A549 (cell line): Measurements from ENCODE around the gene NUDT9.

ENCODE experiments used
- CBX2 ChIP-seq: fragments of 200-600 bp; sonication (generic); IDR thresholded peaks from 2 replicates; pipeline ENCODE4 v1.6.1; 2016; ENCODE audit warnings: low read depth, mild to moderate bottlenecking, borderline replicate concordance
- CHD2 ChIP-seq: fragments of 150-350 bp; IDR thresholded peaks from 2 replicates; pipeline ENCODE4 v1.6.1; 2014; ENCODE audit warnings: low read length; ENCODE audit not compliant: partially characterized antibody
- CTCF ChIP-seq: fragments of >200 bp; sonication (Bioruptor Twin); formaldehyde crosslinking; IDR thresholded peaks from 3 replicates; pipeline ENCODE4 v1.5.1; 2016
- EP300 ChIP-seq, 2 experiments: fragments of >200 bp; sonication (Bioruptor Twin); formaldehyde crosslinking; IDR thresholded peaks; 2 replicates in 1 of 2; 3 replicates in 1 of 2; pipeline ENCODE4 v1.6.1; 2016 to 2017
- ESRRA ChIP-seq: fragments of 150-350 bp; IDR thresholded peaks from 2 replicates; pipeline ENCODE4 v1.6.1; 2014; ENCODE audit warnings: mild to moderate bottlenecking, low read length, borderline replicate concordance
- MAX ChIP-seq: IDR thresholded peaks from 2 replicates; pipeline ENCODE4 v1.6.1; 2012
- MAZ ChIP-seq: fragments of 150-350 bp; IDR thresholded peaks from 2 replicates; pipeline ENCODE4 v1.6.1; 2014; ENCODE audit warnings: antibody characterized with exemption, low read depth, low read length, borderline replicate concordance
- PHF8 ChIP-seq: fragments of 200-600 bp; sonication (generic); IDR thresholded peaks from 2 replicates; pipeline ENCODE4 v1.6.1; 2016; ENCODE audit warnings: low read depth, mild to moderate bottlenecking, antibody characterized with exemption, moderate library complexity, borderline replicate concordance
- POLR2A ChIP-seq: IDR thresholded peaks from 2 replicates; pipeline ENCODE4 v1.6.1; 2012; ENCODE audit warnings: mild to moderate bottlenecking, low read length
- POLR2AphosphoS2 ChIP-seq: conservative IDR thresholded peaks from 2 replicates; pipeline ENCODE4 v1.6.1; 2012; ENCODE audit warnings: low read length, improper control_type of control experiment, inconsistent platforms
- RAD21 ChIP-seq, 2 experiments: fragments of >200 bp in 1 of 2; sonication (Bioruptor Twin) in 1 of 2; formaldehyde crosslinking in 1 of 2; IDR thresholded peaks in 1 of 2; conservative IDR thresholded peaks in 1 of 2; 2 replicates in 1 of 2; 3 replicates in 1 of 2; pipeline ENCODE4 v1.6.1; 2012 to 2018; ENCODE audit warnings: inconsistent platforms in 1 of 2
- RFX5 ChIP-seq: fragments of 450-650 bp; IDR thresholded peaks from 2 replicates; pipeline ENCODE4 v1.7.1; 2014; ENCODE audit warnings: antibody characterized with exemption, mild to moderate bottlenecking, moderate library complexity

GRCh38 chr4:87430038-87430437 lies 7.7 kb downstream of the NUDT9 start:
- TF ChIP-seq CTCF, result no peak
- TF ChIP-seq RAD21 (conservative IDR thresholded peaks at IDR 0.05 in 1 of 2, IDR thresholded peaks at IDR 0.05 in 1 of 2), result no peak
- no peak for TF ChIP-seq PHF8
- TF ChIP-seq MAX, result no peak
- no peak for TF ChIP-seq EP300 (IDR thresholded peaks at IDR 0.05)
- no peak for TF ChIP-seq POLR2A
- TF ChIP-seq RFX5, result no peak
- TF ChIP-seq MAZ, result no peak
- TF ChIP-seq CHD2, result no peak
- TF ChIP-seq ESRRA, result no peak
- TF ChIP-seq POLR2AphosphoS2, result no peak
- no peak for TF ChIP-seq CBX2
